Heart right ventricle (tissue), 16 donors: Measurements from ENCODE around the gene STK32A. TPM values are rescaled to one million over a fixed set of nuclear protein-coding genes. Genes with fewer than 3 reads are reported as not detected.

Experiments
- ATAC-seq, 8 donors: fragments of 200-7000 bp; cut with Tn5 transposase; one replicate each; pipeline ENCODE4 v1.9.1; 2020; ENCODE audit warnings: mild to moderate bottlenecking in 8 of 8, moderate library complexity in 8 of 8, moderate number of reproducible peaks in 1 of 8
- DNase-seq, 2 donors: peaks; one replicate each; pipeline ENCODE4 v3.0.0-alpha.2; 2020
- H3K27ac ChIP-seq, 10 donors: fragments of 200-600 bp; sonication (generic) in 2 of 10; one replicate each; pipeline versions ENCODE4 v1.5.0 to v1.8.0; 2020 to 2022; ENCODE audit warnings: mild to moderate bottlenecking in 3 of 10
- H3K27me3 ChIP-seq, 7 donors: fragments of 200-600 bp; one replicate each; pipeline ENCODE4 v1.8.0; 2021 to 2022; ENCODE audit warnings: mild to moderate bottlenecking in 2 of 7
- H3K36me3 ChIP-seq, 9 donors: fragments of 200-600 bp; sonication (generic) in 1 of 9; one replicate each; pipeline versions ENCODE4 v1.5.0 to v1.8.0; 2020 to 2022; ENCODE audit warnings: mild to moderate bottlenecking in 2 of 9
- H3K4me1 ChIP-seq, 9 donors: fragments of 200-600 bp; sonication (generic) in 1 of 9; one replicate each; pipeline versions ENCODE4 v1.5.0 to v1.8.0; 2020 to 2022; ENCODE audit warnings: mild to moderate bottlenecking in 4 of 9
- H3K4me3 ChIP-seq, 10 donors: fragments of 200-600 bp; sonication (generic) in 2 of 10; one replicate each; pipeline versions ENCODE4 v1.5.0 to v1.8.0; 2020 to 2022; ENCODE audit warnings: mild to moderate bottlenecking in 7 of 10, moderate library complexity in 2 of 10
- H3K9me3 ChIP-seq, 11 donors: fragments of 200-600 bp in 10 of 11; sonication (generic) in 2 of 11; one replicate each; pipeline versions ENCODE4 v1.5.0 to v1.8.0; 2013 to 2022; ENCODE audit warnings: mild to moderate bottlenecking in 2 of 11, control low read depth in 1 of 11, moderate library complexity in 1 of 11
- WGBS, 2 donors: extraction: QIAGEN DNeasy Blood & Tissue Kit; methylation state at CpG; one replicate each; pipeline ENCODE4 v1.1.7; 2013; ENCODE audit warnings: inconsistent platforms in 1 of 2; 5-methylcytosine and 5-hydroxymethylcytosine counted together
- intact Hi-C, 10 donors: fragments of 100-400 bp; cut with DNase I; formaldehyde crosslinking; loops; one replicate each; pipeline versions ENCODE4 v1.11.1 to v1.14.2; 2022
- polyA plus RNA-seq, 2 donors: library from polyadenylated mRNA; stranded (reverse); fragments of 200-250 nt; gene quantifications; one replicate each; pipeline ENCODE4 v1.2.3, GENCODE V29; 2013
- total RNA-seq, 10 donors: library from RNA; stranded (reverse); fragmentation: NEBNext Ultra II Directional in 3 of 10; extraction: Animal tissue kit (Norgen Biotek cat#: 25700) in 3 of 10; gene quantifications; one replicate each; pipeline versions ENCODE4 v1.2.1 to v1.2.4, GENCODE V29; 2021 to 2023
- TF ChIP-seq, protein P1 (sequence below), 9 donors: fragments of 200-600 bp; sonication (generic) in 2 of 9; IDR thresholded peaks; one replicate each; pipeline versions ENCODE4 v1.5.0 to v1.8.0; 2021 to 2022; ENCODE audit warnings: antibody characterized with exemption in 9 of 9, mild to moderate bottlenecking in 5 of 9, moderate library complexity in 1 of 9
- donor health status: Arrhythmogenic right ventricular cardiomyopathy.
- donor health status: ischemic (EF 13 %, LVEDD 7.1; RV severe dilation, severe dysfunction).
- donor health status: healthy with polysubstance abuse.
- donor health status: DM: no; HTN: yes; CAD: no.
- donor health status: DM: no; HTN: no; CAD: no.
- donor health status: ischemic (EF 25% LVEDD 6.9; RV normal size, moderate dysfunction).
- donor health status: ischemic (EF 25% LVEDD 5.7; RV mildly dilated, moderate dysfunction).
- donor health status: healthy.
- donor health status: DM: yes; HTN: yes; CAD: no.
- donor health status: Ischemic cardiomyopathy.
- donor health status: ischemic (EF 35%, LVEDD 5.7; RV mildly dilated, moderate dysfunction).
- donor health status: nonischemic (EF 11% LVEDD 7.7; RV severe dilation, severe dysfunction).
- donor health status: DM: yes; HTN: yes; CAD: no.
- donor health status: PGD.
- donor health status: ischemic (EF 29% LVEDD 5.4; RV normal size, mild dysfunction).
- donor health status: nonischemic (EF 23%, LVEDD 6.1; RV moderate dilation, normal function).

The STK32A gene
- total and polyA plus RNA-seq, 12 donors, result 0.13 to 2.1 (median 0.76) TPM

DNA sequence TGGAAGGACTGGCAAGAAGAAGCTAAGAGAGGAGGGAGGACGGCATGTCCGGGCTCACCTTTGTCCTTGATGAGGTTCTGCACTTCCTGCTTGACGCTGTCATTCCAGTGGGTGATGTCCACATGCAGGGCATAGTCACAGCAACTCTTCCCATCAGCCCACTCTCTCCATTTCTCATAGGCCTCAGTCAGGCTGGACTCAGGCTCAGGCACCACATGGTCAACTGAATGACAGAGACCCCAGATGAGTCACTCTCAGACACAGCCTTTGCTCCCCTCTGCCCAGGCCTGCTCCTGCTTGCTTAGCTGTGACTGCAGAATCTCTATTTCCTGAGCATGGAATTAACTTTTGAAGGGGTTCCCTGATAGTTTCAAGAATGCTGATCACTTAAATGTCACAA, 180.8 kb downstream of the STK32A start:
- Histone ChIP-seq H3K27me3 (no peaks in the 10 kb centered on the region), H3K9me3 (no peaks in the 10 kb centered on the region), H3K4me3 (no peak overlapping the region), H3K36me3 (peaks cover 0 to 70% (median 5%) of the 10 kb centered on the region in 9 donors), H3K27ac (no peak overlapping the region), H3K4me1 (peaks cover 0 to 38% (median 17%) of the 10 kb centered on the region in 9 donors)
- ATAC-seq (no peak), DNase-seq (no peak)
- whole genome bisulfite sequencing, 2 donors, result 80 to 96% methylated on average over 3 of the region's 3 CpGs
- intact Hi-C loops, result no loop called here
- TF ChIP-seq, protein P1, sequence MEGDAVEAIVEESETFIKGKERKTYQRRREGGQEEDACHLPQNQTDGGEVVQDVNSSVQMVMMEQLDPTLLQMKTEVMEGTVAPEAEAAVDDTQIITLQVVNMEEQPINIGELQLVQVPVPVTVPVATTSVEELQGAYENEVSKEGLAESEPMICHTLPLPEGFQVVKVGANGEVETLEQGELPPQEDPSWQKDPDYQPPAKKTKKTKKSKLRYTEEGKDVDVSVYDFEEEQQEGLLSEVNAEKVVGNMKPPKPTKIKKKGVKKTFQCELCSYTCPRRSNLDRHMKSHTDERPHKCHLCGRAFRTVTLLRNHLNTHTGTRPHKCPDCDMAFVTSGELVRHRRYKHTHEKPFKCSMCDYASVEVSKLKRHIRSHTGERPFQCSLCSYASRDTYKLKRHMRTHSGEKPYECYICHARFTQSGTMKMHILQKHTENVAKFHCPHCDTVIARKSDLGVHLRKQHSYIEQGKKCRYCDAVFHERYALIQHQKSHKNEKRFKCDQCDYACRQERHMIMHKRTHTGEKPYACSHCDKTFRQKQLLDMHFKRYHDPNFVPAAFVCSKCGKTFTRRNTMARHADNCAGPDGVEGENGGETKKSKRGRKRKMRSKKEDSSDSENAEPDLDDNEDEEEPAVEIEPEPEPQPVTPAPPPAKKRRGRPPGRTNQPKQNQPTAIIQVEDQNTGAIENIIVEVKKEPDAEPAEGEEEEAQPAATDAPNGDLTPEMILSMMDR (IDR thresholded peaks at IDR 0.05), result no peak

DNA sequence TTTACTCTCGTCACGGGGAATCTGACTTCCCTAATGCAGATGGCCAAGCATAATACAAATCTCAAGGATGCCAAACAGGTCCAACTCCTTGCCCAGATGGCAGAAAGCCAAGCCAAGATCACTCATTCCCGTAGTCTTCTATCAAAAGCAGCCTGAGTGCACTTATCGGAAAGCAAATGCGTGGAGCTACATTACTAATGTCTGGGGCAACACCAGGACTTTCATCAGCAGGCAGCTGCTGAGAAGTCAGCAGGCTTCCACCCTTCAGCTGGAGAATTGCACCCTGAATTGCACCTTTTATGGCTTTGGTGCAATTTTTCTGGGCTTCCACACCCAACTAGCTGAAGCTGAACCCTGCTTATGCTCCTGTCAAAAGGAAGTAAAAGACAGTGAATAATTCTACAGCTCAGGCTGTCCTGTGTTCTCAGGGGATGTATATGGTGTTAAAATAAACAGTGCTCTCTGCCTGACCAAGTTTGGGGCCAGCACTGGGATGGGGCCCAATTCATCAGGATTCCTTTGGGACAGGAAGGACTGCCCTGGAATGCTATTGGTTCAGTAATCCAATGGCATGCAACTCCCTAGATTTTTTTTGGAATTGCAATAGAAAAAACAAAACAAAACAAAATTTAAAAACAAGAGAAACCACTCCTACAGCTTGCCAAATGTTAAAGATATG, 182.4 kb downstream of the STK32A start:
- Histone ChIP-seq H3K4me1 (peaks cover 0 to 23% (median 14%) of the 10 kb centered on the region in 9 donors), H3K27ac (peak overlapping the region in 5 of 10 donors; percentile 0 to 54 (median 11)), H3K9me3 (peaks cover 0 to 5% (median 0%) of the 10 kb centered on the region in 11 donors), H3K4me3 (no peak overlapping the region), H3K27me3 (no peaks in the 10 kb centered on the region), H3K36me3 (peaks cover 0 to 58% (median 5%) of the 10 kb centered on the region in 9 donors)
- intact Hi-C loops, result no loop called here
- WGBS, 2 donors, result 38 to 43% methylated on average over 5 of the region's 5 CpGs
- DNase-seq (peak; percentile 26 to 34), ATAC-seq (peak; percentile 61 to 92 (median 78))
- TF ChIP-seq, protein P1 (IDR thresholded peaks at IDR 0.05), result no peak

DNA sequence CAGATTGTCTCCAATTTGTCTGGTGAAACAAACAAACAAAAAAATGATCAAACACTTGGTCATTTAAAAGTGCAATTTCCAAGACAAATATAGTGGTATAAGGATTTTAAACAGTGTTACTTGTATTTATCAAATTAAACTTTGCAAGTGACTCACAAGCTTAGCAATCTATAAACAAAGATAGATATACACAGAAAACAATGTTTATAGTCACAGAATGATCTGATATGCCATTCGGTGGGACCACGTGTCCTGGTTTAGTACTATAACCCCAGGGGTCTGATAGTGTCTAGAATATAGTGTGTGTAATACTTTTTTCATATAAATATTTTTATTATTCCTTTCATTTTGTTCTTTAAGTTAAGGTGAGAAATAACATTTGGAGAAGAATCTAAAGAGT, 183.8 kb downstream of the STK32A start:
- Histone ChIP-seq H3K4me3 (no peak overlapping the region), H3K27me3 (no peaks in the 10 kb centered on the region), H3K9me3 (peaks cover 0 to 5% (median 0%) of the 10 kb centered on the region in 11 donors), H3K27ac (peak overlapping the region in 1 of 10 donors; percentile 54), H3K4me1 (peaks cover 0 to 23% (median 14%) of the 10 kb centered on the region in 9 donors), H3K36me3 (peaks cover 0 to 56% (median 5%) of the 10 kb centered on the region in 9 donors)
- DNase-seq, result no peak
- intact Hi-C loops, result no loop called here
- 82 to 87% methylated on average over 2 of the region's 2 CpGs for WGBS, 2 donors
- ATAC-seq, result no peak
- TF ChIP-seq, protein P1 (IDR thresholded peaks at IDR 0.05), result no peak

DNA sequence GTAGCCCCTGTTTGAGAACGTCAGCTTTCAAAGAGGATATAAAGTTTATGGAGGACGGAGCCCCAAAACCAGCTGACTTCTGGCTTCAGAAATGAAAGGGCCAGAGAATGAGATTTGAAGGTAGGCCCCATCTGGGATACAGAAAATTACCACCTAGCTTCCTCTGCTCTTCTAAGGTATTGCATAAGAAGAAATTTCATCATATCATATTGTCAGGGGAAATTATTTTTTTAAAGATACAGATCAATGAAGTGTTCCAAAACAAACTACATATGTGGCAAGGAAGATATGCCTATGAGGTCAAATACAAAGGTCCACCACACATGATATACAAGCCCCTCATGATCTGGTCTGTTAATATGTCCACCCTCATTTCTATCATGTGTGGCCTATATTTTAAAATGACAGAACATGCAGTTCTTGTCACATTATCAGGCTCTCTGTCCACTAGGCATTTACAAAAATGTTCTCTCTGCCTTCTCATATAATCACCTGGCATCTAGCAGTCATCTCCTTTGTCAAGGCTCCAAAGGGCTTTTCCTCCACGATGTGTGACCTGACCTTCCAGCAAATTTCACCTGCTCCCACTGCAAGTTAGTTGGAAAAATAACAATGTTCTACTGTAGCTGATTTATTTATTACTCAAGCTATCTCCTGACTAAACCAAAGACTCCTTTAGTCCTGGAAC, 192.0 kb downstream of the STK32A start:
- ATAC-seq (no peak), DNase-seq (no peak)
- peaks cover 0 to 38% (median 10%) of the 10 kb centered on the region in 9 donors for H3K4me1 ChIP-seq
- intact Hi-C loops, result no loop called here
- H3K27me3 ChIP-seq, result no peaks in the 10 kb centered on the region
- H3K4me3 ChIP-seq, result no peak overlapping the region
- peaks cover 0 to 25% (median 0%) of the 10 kb centered on the region in 9 donors for H3K36me3 ChIP-seq
- peaks cover 0 to 5% (median 0%) of the 10 kb centered on the region in 11 donors for H3K9me3 ChIP-seq
- TF ChIP-seq, protein P1 (IDR thresholded peaks at IDR 0.05), result no peak
- WGBS, 2 donors, result 70 to 77% methylated on average over 3 of the region's 3 CpGs
- peak overlapping the region in 1 of 10 donors; percentile 41 for H3K27ac ChIP-seq
